Gastroesophageal sphincter (tissue), 4 donors: Measurements from ENCODE around the gene SPATA3. TPM values are rescaled to one million over a fixed set of nuclear protein-coding genes. Genes with fewer than 3 reads are reported as not detected.

Experiments used
- ATAC-seq: fragments of 150-250 bp; one replicate; pipeline ENCODE4 v1.9.1; 2016; ENCODE audit warnings: mild to moderate bottlenecking, moderate library complexity
- H3K27ac ChIP-seq, 4 donors: fragments of 200-600 bp; sonication (generic) in 3 of 4; 1 replicate in 3 of 4; 2 replicates in 1 of 4; pipeline ENCODE4 v1.5.1; 2016 to 2019
- H3K27me3 ChIP-seq: fragments of 200-600 bp; sonication (generic); one replicate; pipeline ENCODE4 v1.5.1; 2019
- H3K36me3 ChIP-seq, 2 donors: fragments of 200-600 bp; sonication (generic); one replicate each; pipeline ENCODE4 v1.5.1; 2019; ENCODE audit warnings: control low read depth in 1 of 2
- H3K4me1 ChIP-seq, 3 donors: fragments of 200-600 bp; sonication (generic); 1 replicate in 2 of 3; 2 replicates in 1 of 3; pipeline ENCODE4 v1.5.1; 2016 to 2019; ENCODE audit warnings: control low read depth in 2 of 3
- H3K4me3 ChIP-seq, 2 donors: fragments of 200-600 bp; sonication (generic); one replicate each; pipeline ENCODE4 v1.5.1; 2019; ENCODE audit warnings: mild to moderate bottlenecking in 1 of 2, moderate library complexity in 1 of 2
- H3K9me3 ChIP-seq, 3 donors: fragments of 200-600 bp; sonication (generic); one replicate each; pipeline ENCODE4 v1.5.1; 2017 to 2019; ENCODE audit warnings: control low read depth in 2 of 3
- CTCF ChIP-seq, 4 experiments: fragments of 200-600 bp in 2 of 4; fragments of 450-650 bp in 2 of 4; sonication (generic) in 1 of 4; IDR thresholded peaks; one replicate each; pipeline ENCODE4 v1.5.1; 2017 to 2019; ENCODE audit warnings: antibody characterized with exemption in 4 of 4, mild to moderate bottlenecking in 2 of 4, moderate library complexity in 2 of 4
- EP300 ChIP-seq: sonication (generic); formaldehyde crosslinking; IDR thresholded peaks from one replicate; pipeline ENCODE4 v1.6.1; 2017; ENCODE audit warnings: antibody characterized with exemption, mild to moderate bottlenecking
- POLR2A ChIP-seq, 2 donors: fragments of 450-650 bp; IDR thresholded peaks; one replicate each; pipeline ENCODE4 v1.6.1; 2017; ENCODE audit warnings: antibody characterized with exemption in 2 of 2, mild to moderate bottlenecking in 2 of 2, moderate library complexity in 1 of 2
- POLR2AphosphoS5 ChIP-seq: sonication (generic); formaldehyde crosslinking; IDR thresholded peaks from one replicate; pipeline ENCODE4 v1.6.1; 2017; ENCODE audit warnings: antibody characterized with exemption
- WGBS, 2 donors: methylation state at CpG; one replicate each; pipeline ENCODE4 v1.1.5; 2018; ENCODE audit warnings: low coverage in 1 of 2; 5-methylcytosine and 5-hydroxymethylcytosine counted together
- total RNA-seq, 4 donors: library from RNA; depleted of rRNA; stranded (reverse); fragments of >200 nt; gene quantifications; one replicate each; pipeline ENCODE4 v1.1.0, GENCODE V29; 2016

SPATA3 gene
- total RNA-seq, 4 donors from 2014 or later: not detected

DNA sequence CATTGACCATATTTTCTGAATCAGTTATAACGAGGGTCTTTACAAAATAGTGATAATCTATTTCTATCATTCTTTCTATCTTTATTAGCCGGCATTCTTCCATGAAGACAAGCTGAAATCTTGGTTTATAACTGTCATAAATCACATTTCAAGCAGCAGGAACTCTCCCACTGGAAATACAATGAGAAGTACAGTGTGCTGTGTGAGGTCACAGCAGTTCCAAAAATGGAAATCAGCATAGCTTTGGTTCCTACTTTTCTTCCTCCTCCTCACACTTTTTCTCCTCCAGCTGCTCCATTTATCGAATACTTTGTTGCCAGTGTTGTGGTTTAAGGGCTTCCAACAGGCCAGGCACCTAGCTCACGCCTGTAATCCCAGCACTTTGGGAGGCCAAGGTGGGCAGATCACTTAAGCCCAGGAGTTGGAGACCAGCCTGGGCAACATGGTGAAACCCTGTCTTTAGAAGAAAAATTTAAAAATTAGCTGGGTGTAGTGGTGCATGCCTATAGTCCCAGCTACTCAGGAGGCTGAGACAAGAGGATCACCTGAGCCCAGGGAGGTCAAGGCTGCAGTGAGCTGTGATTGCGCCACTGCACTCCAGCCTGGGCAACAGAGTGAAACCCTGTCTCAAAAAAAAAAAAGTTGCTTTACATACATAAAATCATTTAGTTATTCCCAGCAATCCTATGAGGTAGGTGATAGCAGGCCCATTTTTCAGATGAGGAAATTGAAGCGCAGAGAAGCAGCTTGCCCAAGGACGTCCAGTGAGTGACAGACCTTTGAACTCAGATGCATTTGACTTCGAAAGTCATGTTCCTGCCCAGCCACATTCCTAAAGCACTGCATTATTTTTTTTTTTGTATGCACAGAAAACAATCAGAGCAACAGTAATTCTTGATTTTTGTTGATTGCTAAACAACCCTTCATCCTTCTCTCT lies 36.8 kb upstream of the SPATA3 start:
- WGBS, 2 donors: 80 to 84% methylated on average over 7 of the region's 8 CpGs
- H3K27ac ChIP-seq: no peak overlapping the region

DNA sequence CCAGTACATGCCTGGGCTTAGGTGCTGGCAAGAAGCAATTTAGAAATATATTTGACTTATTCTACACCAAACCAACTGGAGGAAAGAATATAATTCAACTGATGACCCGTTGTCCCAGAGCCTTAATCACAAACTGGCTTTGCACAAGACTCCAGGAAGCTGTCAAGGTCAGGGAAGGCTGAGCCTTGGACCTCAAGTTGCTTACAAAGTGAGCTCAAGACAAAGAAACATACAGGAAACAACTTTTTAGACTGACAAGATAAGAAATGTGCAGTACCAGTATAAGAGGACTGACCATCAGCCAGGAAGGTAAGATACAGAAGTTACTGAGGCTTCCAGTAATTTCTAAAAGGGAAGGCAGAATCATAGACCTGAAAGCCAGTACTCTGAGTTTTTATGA lies 35.9 kb upstream of the SPATA3 start:
- H3K4me1 ChIP-seq: peaks cover 0 to 11% (median 3%) of the 10 kb centered on the region in 3 donors
- no peak overlapping the region for H3K27ac ChIP-seq
- TF ChIP-seq CTCF (IDR thresholded peaks at IDR 0.05) (no peak), EP300 (no peak), POLR2A (IDR thresholded peaks at IDR 0.05) (no peak), POLR2AphosphoS5 (no peak)
- H3K27me3 ChIP-seq: peaks cover 51% of the 10 kb centered on the region
- H3K4me3 ChIP-seq: no peak overlapping the region
- no peaks in the 10 kb centered on the region for H3K9me3 ChIP-seq
- ATAC-seq: no peak
- WGBS, 2 donors: 33 to 57% methylated on average over 1 of the region's 1 CpG
- no peaks in the 10 kb centered on the region for H3K36me3 ChIP-seq

More for the DNA sequence above, 36.8 kb upstream of the SPATA3 start:
- H3K4me1 ChIP-seq: peaks cover 0 to 11% (median 3%) of the 10 kb centered on the region in 3 donors
- no peak overlapping the region for H3K4me3 ChIP-seq
- ATAC-seq: no peak
- TF ChIP-seq POLR2A (IDR thresholded peaks at IDR 0.05) (no peak), CTCF (IDR thresholded peaks at IDR 0.05) (no peak), POLR2AphosphoS5 (no peak), EP300 (no peak)
- no peaks in the 10 kb centered on the region for H3K36me3 ChIP-seq
- no peaks in the 10 kb centered on the region for H3K9me3 ChIP-seq
- peaks cover 42% of the 10 kb centered on the region for H3K27me3 ChIP-seq

DNA sequence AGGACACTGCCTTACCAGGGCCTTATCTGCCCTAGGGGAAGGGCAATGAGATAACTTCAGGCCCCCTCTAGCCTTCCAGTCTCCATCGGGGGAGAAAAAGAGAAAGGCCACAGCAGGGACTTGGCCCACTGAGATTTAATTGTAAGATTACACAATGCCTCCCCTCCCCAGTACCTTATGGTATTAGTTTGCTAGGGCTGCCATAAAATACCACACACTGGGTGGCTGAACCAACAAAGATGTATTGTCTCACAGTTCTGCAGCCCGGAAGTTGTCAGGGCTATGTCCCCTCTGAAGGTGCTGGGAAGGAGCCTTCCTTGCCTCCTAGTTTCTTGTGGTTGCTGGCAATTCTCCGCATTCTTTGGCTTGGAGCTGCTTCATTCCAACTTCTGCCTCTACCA lies 34.8 kb upstream of the SPATA3 start:
- ATAC-seq: no peak

DNA sequence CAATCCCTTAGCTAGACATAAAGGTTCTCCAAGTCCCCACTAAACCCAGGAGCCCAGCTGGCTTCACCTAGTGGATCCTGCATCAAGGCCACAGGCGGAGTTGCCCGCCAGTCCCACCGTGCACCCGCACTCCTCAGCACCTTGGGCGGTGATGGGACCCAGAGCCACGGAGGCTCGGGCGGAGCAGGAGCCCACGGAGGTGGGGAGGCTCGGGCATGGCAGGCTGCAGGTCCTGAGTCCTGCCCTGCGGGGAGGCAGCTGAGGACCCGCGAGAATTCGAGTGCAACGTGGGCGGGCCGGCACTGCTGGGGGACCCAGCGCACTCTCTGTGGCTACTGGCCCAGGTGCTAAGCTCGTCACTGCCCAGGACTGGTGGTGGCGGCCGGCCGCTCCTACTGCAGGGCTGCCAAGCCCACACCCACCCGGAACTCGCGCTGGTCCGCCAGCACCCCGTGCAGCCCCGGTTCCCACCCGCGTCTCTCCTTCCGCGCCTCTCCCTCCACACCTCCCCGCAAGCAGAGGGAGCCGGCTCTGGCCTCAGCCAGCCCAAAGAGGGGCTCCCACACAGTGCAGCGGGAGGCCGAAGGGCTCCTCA lies 31.7 kb upstream of the SPATA3 start:
- H3K27ac ChIP-seq: no peak overlapping the region
- no peak for ATAC-seq
- peaks cover 28% of the 10 kb centered on the region for H3K27me3 ChIP-seq
- no peaks in the 10 kb centered on the region for H3K4me1 ChIP-seq
- no CpG with 5 or more reads among the region's 36 CpGs for whole genome bisulfite sequencing, 2 donors
- H3K9me3 ChIP-seq: no peaks in the 10 kb centered on the region
- TF ChIP-seq POLR2AphosphoS5 (no peak), POLR2A (IDR thresholded peaks at IDR 0.05) (no peak), EP300 (no peak), CTCF (IDR thresholded peaks at IDR 0.05) (no peak)
- H3K36me3 ChIP-seq: no peaks in the 10 kb centered on the region
- no peak overlapping the region for H3K4me3 ChIP-seq

More for the DNA sequence above, 34.8 kb upstream of the SPATA3 start:
- WGBS, 2 donors: 100% methylated on average over 1 of the region's 3 CpGs; no CpG with 5 or more reads in 1 of the 2 donors
- no peak for TF ChIP-seq CTCF (IDR thresholded peaks at IDR 0.05)
- TF ChIP-seq POLR2AphosphoS5: no peak
- no peak for TF ChIP-seq EP300
- no peak for TF ChIP-seq POLR2A (IDR thresholded peaks at IDR 0.05)
- Histone ChIP-seq H3K27me3 (peaks cover 51% of the 10 kb centered on the region), H3K27ac (no peak overlapping the region), H3K9me3 (no peaks in the 10 kb centered on the region), H3K36me3 (no peaks in the 10 kb centered on the region), H3K4me3 (no peak overlapping the region), H3K4me1 (peaks cover 0 to 11% (median 3%) of the 10 kb centered on the region in 3 donors)
